ENCODE data around the gene CACNG5.

The CACNG5 gene

DNA sequence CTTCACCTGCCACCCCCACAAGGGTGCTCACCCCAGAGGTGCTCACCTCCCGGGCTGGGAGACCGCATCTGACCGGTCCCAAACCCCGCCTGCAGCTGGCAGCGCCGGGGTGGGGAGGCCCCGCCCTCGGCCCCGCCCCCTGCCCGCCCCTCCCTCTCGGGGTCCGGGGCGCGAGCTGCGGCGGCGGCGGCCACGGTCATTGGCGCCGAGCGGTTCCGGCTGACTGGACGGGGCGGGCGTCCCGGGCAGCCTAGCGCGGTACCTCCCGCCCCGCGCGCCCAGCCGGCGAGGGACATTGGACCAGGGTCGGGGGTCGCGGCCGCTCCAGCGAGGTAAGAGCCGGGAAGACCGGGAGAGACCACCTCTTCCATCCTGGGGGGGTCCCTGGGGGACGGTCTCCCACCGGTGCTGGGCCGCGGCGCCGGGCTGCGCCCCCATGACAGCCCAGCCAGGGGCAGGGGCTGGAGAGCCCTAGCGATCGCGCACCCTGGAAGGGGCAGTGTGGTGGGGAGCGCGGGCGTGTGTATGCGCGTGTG, at the start of gene CACNG5:
Gene CACNG5, plus strand, starts transcription at position 199 of the 536 bp plus-strand sequence. CDS start 42,216 bp downstream, outside the sequence.
- no peak within 1 kb of the TSS for H3K4me3 ChIP-seq (ENCODE audit: low read depth, low read length)
- DNase-seq (ENCODE audit: low read depth), result no peak

DNA sequence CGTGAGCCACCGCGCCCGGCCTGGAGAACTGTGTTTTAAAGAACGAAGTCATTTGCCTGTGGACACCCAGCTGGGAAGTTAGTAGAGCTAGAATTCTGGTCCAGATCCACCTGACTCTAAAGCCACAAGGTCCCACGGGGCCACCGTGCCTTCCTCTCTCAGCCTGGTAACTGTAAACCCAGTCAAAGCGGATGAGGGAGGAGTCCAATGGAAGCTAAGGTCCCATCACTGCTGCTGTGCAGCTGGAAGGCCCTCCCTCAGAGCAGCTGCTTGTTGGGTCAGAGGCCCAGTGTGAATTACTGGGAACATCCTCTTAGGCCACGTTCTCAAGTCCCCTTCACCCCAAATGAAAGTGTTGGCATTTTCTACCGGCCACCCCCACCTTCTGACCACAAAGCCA, 48.8 kb upstream of the CACNG5 start:
- no peak for DNase-seq (ENCODE audit: low read depth)
- no peak overlapping the region for H3K4me3 ChIP-seq (ENCODE audit: low read depth, low read length)

DNA sequence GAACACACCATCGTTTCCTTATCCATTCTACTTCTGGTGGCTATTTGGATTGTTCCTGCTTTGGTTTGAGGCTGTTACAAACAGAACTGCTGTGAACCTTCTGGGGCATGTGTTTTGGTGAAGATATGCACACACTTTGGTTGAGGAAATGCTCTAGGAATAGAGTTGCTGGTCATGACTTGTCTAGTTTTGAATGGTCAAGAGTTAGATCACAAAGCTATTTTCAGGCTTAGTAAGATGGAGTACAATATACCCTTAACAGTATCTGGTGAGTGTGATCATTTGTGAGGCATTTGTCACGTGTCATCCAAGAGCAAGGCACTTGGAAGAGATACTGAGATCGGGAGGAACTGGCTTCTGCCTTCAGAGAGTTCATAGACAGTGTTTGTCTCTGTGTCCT, 47.0 kb upstream of the CACNG5 start:
- DNase-seq (ENCODE audit: low read depth), result no peak

DNA sequence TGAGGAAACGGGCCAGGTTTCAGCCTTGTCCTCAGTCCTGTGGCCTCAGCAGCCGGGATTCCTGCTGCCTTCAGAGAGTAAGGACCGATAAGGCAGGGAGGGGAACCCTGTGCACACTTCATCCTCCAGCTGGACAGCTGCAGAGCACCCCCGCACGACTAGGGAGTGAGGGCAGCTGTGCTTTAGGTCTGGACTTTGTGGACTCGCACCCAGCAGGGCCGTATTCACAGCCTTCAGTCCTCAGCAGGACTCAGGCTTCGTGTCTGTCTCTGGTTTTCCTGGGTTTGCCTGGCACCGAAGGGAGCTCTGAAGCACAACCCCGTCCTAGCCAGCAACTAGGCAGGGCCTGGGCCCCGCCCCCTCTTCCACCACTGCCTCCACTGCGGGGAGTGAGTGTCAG, 45.8 kb upstream of the CACNG5 start:
- H3K4me3 ChIP-seq (ENCODE audit: low read depth, low read length), result no peak overlapping the region
- no peak for DNase-seq (ENCODE audit: low read depth)

More for the DNA sequence above, 47.0 kb upstream of the CACNG5 start:
- H3K4me3 ChIP-seq (ENCODE audit: low read depth, low read length), result no peak overlapping the region

DNA sequence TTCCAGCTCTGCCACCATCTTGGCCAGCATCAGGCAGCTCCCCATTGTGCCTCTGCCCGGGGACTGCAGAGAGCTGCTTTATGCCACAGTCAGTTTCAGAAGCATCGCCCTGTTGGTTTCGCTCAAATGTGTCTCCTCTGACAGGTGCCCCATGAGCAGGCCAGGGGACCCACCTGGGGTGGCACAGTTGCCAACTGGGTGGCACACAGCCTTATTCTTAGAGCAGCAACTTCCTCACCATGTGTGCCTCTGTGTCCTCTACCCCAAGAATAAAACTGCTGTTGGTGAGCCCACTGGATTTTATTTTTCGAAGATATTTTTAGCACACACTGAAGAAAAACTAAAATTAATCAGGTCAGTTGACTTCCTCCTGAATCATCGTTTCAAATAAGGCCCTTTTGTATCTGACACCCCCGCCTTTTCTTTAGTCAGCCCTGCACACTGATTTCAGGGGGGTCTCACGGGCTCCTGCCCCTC, 44.9 kb upstream of the CACNG5 start:
- H3K4me3 ChIP-seq (ENCODE audit: low read depth, low read length), result no peak overlapping the region
- DNase-seq (ENCODE audit: low read depth), result no peak

- no peak overlapping the region for H3K4me3 ChIP-seq (ENCODE audit: low read depth, low read length)
- DNase-seq (ENCODE audit: low read depth), result no peak
Measured at GRCh38 chr17:66790501-66791061, 44.3 kb upstream of the CACNG5 start.

DNA sequence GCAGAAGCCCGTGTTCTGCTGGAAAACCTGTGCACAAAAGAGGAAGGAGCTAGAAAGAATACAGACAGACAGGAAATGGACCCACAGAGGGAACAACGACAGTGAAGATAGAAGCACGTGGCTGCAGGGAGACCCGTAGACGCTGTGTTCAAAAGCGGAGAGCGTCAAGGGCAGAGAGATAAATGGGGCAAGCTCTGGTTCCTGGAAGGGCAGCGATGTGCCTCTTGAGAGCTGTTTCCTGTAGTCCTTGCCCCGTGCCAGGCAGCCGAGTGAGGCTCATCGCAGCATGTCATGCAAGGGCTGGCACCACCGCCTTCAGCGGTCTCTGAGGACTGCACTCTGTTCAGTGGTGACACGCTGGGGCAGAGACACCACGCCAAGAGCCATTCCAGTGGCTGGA, 43.6 kb upstream of the CACNG5 start:
- H3K4me3 ChIP-seq (ENCODE audit: low read depth, low read length), result no peak overlapping the region
- no peak for DNase-seq (ENCODE audit: low read depth)

DNA sequence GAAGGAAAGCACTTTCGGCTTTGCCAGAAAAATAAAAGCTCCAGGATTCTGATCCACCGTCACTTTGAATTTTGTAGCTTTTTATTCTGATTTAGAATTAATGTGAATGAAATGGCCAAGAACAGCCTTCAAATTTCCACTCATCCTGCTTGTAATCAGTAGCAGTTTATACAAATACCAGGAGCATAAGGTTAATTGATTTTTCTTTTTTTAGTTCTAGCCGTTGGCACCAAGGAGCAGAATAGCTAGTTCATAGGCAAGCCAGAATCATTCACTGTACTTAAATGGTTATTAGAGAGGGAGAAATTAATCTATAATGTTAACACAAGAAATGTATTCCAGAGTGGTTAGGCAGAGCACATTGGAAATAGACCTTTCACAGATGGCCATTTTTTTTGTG, 41.1 kb upstream of the CACNG5 start:
- no peak overlapping the region for H3K4me3 ChIP-seq (ENCODE audit: low read depth, low read length)
- no peak for DNase-seq (ENCODE audit: low read depth)

DNA sequence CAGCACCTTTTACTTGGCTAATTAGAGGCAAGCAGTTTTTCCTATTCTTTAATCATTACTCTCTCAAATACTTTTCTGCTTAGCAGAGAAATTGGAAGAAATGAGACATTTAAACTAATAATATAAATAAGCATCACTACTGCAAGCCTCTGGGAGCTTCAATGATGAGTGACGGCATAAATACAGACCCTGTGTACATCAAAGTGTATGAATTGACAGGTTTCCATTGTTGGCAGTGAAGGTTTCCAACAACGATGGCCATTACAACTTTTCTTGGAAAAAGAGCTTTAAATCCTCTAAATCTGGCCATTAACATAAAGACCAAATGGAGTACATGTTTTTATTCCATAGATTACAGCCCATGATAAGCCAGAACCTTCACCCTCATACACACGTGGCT, 39.4 kb upstream of the CACNG5 start:
- no peak overlapping the region for H3K4me3 ChIP-seq (ENCODE audit: low read depth, low read length)
- DNase-seq (ENCODE audit: low read depth), result no peak

DNA sequence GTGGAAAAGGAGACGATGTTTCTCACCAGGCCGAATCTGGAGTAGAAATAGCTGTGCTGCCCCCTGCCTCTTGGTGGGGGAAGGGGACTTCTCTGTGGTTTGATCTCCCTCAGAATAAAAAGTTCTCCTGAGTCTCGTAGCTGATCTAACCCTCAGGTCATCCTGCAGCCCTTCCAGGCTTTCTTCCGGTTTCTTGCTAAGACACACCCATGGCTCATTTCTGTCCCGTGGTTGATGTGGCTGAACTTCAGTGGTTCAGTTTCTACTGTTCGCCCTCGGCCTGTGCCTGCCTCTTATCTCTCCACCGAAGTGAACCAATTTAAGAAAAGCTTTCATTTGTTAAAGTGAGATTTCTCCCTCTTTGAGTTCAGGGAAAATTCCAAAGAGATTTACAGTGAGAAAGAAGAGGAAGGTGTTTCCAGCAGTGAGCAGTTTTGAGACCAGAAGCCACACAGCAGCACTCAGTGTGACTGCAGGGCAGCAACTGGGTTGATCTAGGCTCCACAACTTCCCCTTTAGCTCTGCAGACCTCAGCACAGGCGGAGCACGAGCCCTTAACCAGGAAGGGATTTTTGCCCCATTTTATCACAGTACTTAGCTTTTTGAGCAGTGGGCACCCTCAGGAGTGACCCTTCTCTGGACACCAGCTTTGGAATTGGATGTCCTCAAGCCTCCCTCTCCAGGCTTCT, 34.9 kb upstream of the CACNG5 start:
- no peak overlapping the region for H3K4me3 ChIP-seq (ENCODE audit: low read depth, low read length)
- DNase-seq (ENCODE audit: low read depth), result no peak

DNA sequence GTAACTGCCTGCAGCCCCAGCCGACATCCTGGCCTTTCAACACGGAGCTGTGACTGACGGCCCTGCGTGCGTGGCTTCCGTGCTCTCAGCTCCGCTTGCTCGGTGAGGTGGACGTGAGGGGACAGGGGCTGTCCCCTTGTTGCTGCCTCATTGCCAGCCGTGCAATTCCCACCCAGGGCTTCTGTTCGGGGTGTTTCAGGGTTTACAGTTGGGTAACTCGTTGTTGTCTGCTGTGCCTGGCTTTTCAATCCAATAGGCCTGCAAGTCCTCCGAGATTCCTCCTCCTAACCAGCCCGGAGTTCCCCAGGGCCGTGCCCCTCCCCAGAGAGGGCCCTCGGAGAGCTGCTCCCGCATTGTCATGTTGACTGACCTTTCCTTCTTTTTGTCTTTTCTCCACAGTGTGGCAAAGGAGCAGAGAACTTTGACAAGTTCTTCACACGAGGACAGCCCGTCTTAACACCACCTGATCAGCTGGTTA, 31.4 kb upstream of the CACNG5 start:
- DNase-seq (ENCODE audit: low read depth), result no peak
- H3K4me3 ChIP-seq (ENCODE audit: low read depth, low read length), result no peak overlapping the region

DNA sequence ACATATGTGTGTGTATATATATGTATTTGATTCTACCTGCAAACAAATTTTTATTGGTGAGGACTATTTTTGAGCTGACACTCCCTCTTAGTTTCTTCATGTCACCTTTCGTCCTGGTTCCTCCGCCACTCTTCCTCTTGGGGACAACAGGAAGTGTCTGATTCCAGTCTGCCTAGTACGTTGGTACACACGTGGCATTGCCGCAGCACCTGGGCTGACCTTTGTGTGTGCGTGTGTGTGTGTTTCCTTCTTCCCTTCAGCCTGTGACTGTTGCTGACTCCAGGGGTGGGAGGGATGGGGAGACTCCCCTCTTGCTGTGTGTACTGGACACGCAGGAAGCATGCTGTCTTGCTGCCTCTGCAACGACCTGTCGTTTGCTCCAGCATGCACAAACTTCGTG, 29.4 kb upstream of the CACNG5 start:
- no peak for DNase-seq (ENCODE audit: low read depth)

DNA sequence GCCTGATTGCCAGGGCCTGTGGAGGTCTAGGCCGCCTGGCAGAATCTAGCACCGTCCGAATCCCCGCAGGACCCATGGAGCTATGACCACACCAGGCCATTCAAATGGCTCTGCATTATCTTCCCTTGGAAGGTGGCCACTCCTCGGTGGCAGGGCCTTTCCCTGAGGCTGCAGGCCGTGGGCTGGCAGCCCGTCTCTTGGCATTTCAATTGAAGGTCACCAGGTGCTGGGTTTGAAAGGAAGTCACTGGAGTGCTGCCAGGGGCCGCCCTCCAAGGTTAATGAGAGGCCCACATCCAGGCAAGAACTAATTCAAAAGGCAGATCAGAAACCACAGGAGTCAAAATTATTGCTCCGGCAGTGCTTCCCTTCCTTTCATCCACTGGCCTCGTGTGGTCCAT, 27.7 kb upstream of the CACNG5 start:
- no peak for DNase-seq (ENCODE audit: low read depth)
- H3K4me3 ChIP-seq (ENCODE audit: low read depth, low read length), result no peak overlapping the region

More for the DNA sequence above, 29.4 kb upstream of the CACNG5 start:
- H3K4me3 ChIP-seq (ENCODE audit: low read depth, low read length), result no peak overlapping the region

DNA sequence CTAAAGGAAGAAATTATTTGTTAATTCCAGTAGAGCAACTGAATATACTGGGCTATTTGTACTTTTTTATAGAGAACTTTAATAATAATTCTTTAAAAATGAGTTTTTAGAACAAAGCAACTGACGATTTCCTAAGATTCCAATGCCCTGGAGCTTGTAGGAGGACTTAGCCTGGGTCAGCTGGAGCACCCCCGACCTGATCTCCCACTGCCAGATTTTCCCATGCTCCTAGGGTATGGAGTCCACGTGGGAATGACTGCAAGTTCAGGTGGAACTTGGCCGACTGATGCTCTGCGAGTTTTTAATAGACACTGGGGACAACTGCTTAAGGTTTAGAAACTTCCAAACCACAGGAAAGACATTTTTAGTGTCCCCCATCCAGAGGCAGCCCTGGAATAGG, 25.5 kb upstream of the CACNG5 start:
- no peak overlapping the region for H3K4me3 ChIP-seq (ENCODE audit: low read depth, low read length)
- DNase-seq (ENCODE audit: low read depth), result no peak

DNA sequence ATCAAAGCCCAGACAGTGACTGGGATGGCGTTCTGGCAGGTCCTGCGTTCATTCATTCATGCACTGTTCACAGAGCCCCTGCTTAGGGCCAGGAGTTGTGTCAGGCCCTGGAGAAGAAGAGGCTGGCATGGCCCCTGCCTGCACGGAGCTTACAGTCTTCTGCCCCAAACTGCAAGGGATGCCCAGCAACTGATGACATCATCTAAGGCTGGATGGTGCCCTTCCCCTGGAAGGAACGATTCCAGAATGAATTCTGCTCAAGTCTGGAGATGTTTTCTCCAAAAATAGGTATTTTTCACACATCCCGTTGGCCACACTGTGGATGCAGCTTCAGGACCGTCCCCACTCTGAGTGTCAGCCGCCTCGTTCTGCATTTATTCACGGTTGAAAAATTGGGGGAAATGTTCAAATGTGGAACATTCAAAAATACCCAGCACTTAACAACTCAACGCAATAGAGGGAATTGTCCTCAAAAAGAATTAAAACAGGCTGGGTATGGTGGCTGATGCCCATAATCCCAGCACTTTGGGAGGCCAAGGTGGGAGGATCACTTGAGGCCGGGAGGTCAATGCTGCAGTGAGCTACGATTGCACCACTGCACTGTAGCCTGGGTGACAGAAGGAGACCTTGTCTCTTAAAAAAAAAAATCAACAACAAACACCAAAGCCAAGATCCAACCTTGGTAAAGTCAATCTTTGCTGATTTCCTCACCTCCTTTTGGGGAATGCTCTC, 23.8 kb upstream of the CACNG5 start:
- no peak overlapping the region for H3K4me3 ChIP-seq (ENCODE audit: low read depth, low read length)
- no peak for DNase-seq (ENCODE audit: low read depth)

DNA sequence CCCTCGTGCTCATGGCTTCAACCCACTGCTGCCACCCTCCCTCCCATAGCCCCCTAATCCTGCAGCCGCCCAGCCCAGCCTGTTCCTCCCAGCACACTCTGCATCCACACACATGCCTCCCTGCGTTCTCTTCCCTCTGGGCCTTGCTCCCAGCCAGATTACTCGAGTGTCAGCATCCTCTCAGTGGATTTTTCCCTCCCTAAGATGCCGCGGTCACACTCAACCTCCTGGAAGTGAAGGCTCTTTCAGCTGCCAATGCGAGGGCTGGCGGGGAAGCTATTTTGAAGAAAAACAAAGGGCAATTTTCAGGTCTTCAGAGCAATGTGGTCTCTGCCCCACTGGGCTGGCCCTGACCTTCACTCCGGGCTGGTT, 23.2 kb upstream of the CACNG5 start:
- no peak for DNase-seq (ENCODE audit: low read depth)
- H3K4me3 ChIP-seq (ENCODE audit: low read depth, low read length), result no peak overlapping the region

DNA sequence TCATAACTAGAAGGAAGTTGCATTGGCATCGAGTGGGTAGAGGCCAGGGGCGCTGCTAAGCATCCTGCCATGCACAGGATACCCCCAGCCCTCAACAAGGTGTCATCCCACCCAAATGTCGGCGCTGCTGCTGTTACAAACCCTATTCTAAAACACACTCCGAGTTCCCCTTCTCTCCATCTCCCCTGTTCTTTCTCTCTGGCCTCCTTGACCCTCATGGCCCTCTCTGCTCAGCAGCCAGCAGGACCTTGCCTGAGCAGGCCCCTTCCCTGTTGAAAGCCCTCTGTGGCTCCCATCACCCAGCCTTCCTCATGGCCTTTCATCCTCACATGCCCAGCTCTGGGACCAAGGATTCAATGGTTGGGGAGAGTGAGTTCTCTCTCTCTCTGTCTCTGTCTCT, 22.3 kb upstream of the CACNG5 start:
- H3K4me3 ChIP-seq (ENCODE audit: low read depth, low read length), result no peak overlapping the region
- DNase-seq (ENCODE audit: low read depth), result no peak

GRCh38 chr17:66813296-66813695, 21.6 kb upstream of the CACNG5 start:
- DNase-seq (ENCODE audit: low read depth), result no peak
- H3K4me3 ChIP-seq (ENCODE audit: low read depth, low read length), result no peak overlapping the region

GRCh38 chr17:66814026-66814425, 20.9 kb upstream of the CACNG5 start:
- DNase-seq (ENCODE audit: low read depth), result no peak
- H3K4me3 ChIP-seq (ENCODE audit: low read depth, low read length), result no peak overlapping the region

DNA sequence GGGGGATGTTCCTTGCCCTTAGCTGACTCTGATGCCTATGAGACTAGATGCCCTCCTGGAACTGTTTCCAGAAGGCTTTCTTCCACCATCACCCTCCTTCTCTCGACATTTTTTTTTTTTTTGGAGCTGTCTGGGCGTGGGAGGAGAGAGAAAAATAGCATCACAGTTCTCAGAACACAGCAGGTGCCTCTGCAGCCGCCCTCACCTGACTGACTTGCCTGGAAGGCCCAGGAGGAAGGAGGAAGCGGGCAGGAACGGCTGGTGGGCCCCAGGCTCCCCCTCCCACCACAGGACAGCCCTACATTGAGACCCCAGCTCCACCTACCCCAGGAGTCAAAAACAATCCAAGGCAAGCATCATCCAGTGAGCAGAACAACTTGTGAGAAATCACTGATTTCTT, 20.3 kb upstream of the CACNG5 start:
- DNase-seq (ENCODE audit: low read depth), result no peak
- no peak overlapping the region for H3K4me3 ChIP-seq (ENCODE audit: low read depth, low read length)
